Measurements from ENCODE around the gene JAGN1. TPM values are rescaled to one million over a fixed set of nuclear protein-coding genes. Genes with fewer than 3 reads are reported as not detected.

Gene JAGN1
- total and polyA plus RNA-seq, 2 of the 8 experiments (the other 6 are each of a cell fraction or from before 2014, with no cell fraction given), result 26.9 to 51.6 TPM

DNA sequence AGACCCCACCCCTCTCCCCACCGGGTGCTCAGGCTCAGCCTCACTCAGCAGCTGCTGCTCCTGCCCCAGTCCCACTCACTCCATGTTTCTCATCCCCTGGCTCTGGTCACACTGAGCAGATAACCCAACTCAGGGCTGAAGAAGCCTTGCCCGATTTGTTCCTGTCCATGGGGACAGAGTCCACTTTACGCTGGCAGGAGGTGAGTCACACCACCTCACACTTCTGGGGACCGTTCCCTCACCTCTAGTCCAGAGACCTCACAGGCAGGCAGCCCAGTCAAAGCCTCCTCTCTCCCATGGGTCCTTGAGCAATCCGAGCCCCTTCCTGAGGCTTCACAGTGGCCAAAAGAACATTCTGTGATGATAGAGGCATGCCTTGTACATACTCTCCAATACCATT lies 11.7 kb upstream of the JAGN1 start:
- H4K20me1 ChIP-seq (replicated peaks in 1 of 2; ENCODE audit: control insufficient read depth in 1 of 2, insufficient read depth in 2 of 2, low read length in 2 of 2), result no peaks in the 10 kb centered on the region
- ChIA-PET CTCF (ENCODE audit: partially characterized antibody) (interaction anchor here (0.5 to 1.7 kb wide), 3 partner anchors 14 to 50 kb away, joined by 3 to 4 read pairs (median 3); no protein-coding TSS in a partner anchor), POLR2A (ENCODE audit: partially characterized antibody) (interaction anchor here (1.3 kb wide), 1 partner anchor 13 kb away, joined by 3 read pairs; no protein-coding TSS in a partner anchor)
- no peaks in the 10 kb centered on the region for H3K79me1 ChIP-seq (ENCODE audit: low read depth, low read length)
- FAIRE-seq (no peak), DNase-seq (ENCODE audit: low read depth in 1 of 2, low spot score in 2 of 2) (no peak)
- H3K27me3 ChIP-seq (replicated peaks in 1 of 4; ENCODE audit: control insufficient read depth in 3 of 4, extremely low read depth in 1 of 4, insufficient read depth in 3 of 4, low read length in 3 of 4), result no peaks in the 10 kb centered on the region
- no peak overlapping the region for H4K91ac ChIP-seq (replicated peaks; ENCODE audit: insufficient read length, low read length)
- no peak overlapping the region for H3K4me3 ChIP-seq (ENCODE audit: extremely low read depth in 1 of 4, insufficient read depth in 2 of 4, low read depth in 3 of 4, low read length in 4 of 4)
- no peak overlapping the region for H3K4ac ChIP-seq (replicated peaks; ENCODE audit: insufficient read length, low read depth, low read length)
- no peaks in the 10 kb centered on the region for H3K9me3 ChIP-seq (ENCODE audit: insufficient read depth in 2 of 2, low read depth in 1 of 2, low read length in 1 of 2)
- no peak overlapping the region for H3K9ac ChIP-seq (replicated peaks in 1 of 4; ENCODE audit: extremely low read depth in 1 of 4, low read depth in 3 of 4, low read length in 3 of 4)
- no peak overlapping the region for H4K8ac ChIP-seq (ENCODE audit: extremely low read depth, insufficient read depth, low read length)
- H2BK20ac ChIP-seq (ENCODE audit: low read length), result no peak overlapping the region
- H3K14ac ChIP-seq (ENCODE audit: insufficient read length), result no peak overlapping the region
- H2AK5ac ChIP-seq (ENCODE audit: low read depth, low read length), result no peak overlapping the region
- no peak overlapping the region for H3K23ac ChIP-seq (ENCODE audit: insufficient read length)
- H3K23me2 ChIP-seq (ENCODE audit: low read depth, low read length), result no peaks in the 10 kb centered on the region
- no peak overlapping the region for H4K5ac ChIP-seq (ENCODE audit: insufficient read length, low read depth, low read length)
- no peak overlapping the region for H3K27ac ChIP-seq (ENCODE audit: low read depth, low read length)
- no peak overlapping the region for H3K18ac ChIP-seq (ENCODE audit: extremely low read depth, low read length)
- H2AFZ ChIP-seq (ENCODE audit: low read length), result no peak overlapping the region
- H2BK120ac ChIP-seq (replicated peaks; ENCODE audit: low read depth, low read length), result no peak overlapping the region
- no peaks in the 10 kb centered on the region for H3K79me2 ChIP-seq (ENCODE audit: control insufficient read depth in 1 of 2, insufficient read depth in 2 of 2, low read length in 2 of 2)
- no peak overlapping the region for H2BK15ac ChIP-seq (ENCODE audit: low read length)
- no peak overlapping the region for H2BK12ac ChIP-seq (ENCODE audit: low read depth, low read length)
- WGBS, 2 experiments (ENCODE audit: extremely low coverage in 1 of 2, insufficient coverage in 1 of 2, insufficient read length in 1 of 2, insufficient replicate concordance in 2 of 2, low coverage in 1 of 2, low lambda C conversion rate in 2 of 2, missing lambda C conversion rate in 1 of 2), result 92% methylated on average over 5 of the region's 5 CpGs; no CpG with 5 or more reads in 1 of the 2 experiments
- no peak overlapping the region for H3K56ac ChIP-seq (replicated peaks; ENCODE audit: insufficient read length, low read depth, low read length)
- H3K4me1 ChIP-seq (replicated peaks in 1 of 4; ENCODE audit: control insufficient read depth in 3 of 4, insufficient read depth in 4 of 4, low read length in 3 of 4), result no peaks in the 10 kb centered on the region; a peak in 1 of 7 replicates
- H2BK5ac ChIP-seq (ENCODE audit: low read depth, low read length), result no peak overlapping the region
- no peak overlapping the region for H3K4me2 ChIP-seq (ENCODE audit: insufficient read depth in 1 of 2, low read depth in 2 of 2, low read length in 2 of 2)
- H3K36me3 ChIP-seq (ENCODE audit: control insufficient read depth in 2 of 4, insufficient read depth in 4 of 4, low read length in 3 of 4), result no peaks in the 10 kb centered on the region
- TF ChIP-seq ATF3 (IDR thresholded peaks at IDR 0.05; ENCODE audit: insufficient read depth, low read depth, low read length) (no peak), SIRT6 (IDR thresholded peaks at IDR 0.05; ENCODE audit: low read length) (no peak), CEBPB (IDR thresholded peaks at IDR 0.05; ENCODE audit: low read depth, low read length) (no peak), ZNF274 (IDR thresholded peaks at IDR 0.05; ENCODE audit: borderline replicate concordance, extremely low read depth, low read length) (no peak), MAFK (IDR thresholded peaks at IDR 0.05; ENCODE audit: low read depth, low read length) (no peak), KDM5A (IDR thresholded peaks at IDR 0.05; ENCODE audit: low read length) (no peak), SAP30 (IDR thresholded peaks at IDR 0.05; ENCODE audit: insufficient read depth, insufficient replicate concordance, low read length) (no peak), EGR1 (IDR thresholded peaks at IDR 0.05; ENCODE audit: borderline replicate concordance, low read depth, low read length) (no peak), EZH2 (IDR thresholded peaks at IDR 0.05; ENCODE audit: low read depth, low read length, severe bottlenecking) (no peak), EP300 (IDR thresholded peaks at IDR 0.05; ENCODE audit: borderline replicate concordance in 1 of 2, low read depth in 2 of 2, low read length in 2 of 2) (no peak), CBX8 (IDR thresholded peaks at IDR 0.05; ENCODE audit: borderline replicate concordance, low read depth, low read length) (no peak)
- TF ChIP-seq, protein P1, sequence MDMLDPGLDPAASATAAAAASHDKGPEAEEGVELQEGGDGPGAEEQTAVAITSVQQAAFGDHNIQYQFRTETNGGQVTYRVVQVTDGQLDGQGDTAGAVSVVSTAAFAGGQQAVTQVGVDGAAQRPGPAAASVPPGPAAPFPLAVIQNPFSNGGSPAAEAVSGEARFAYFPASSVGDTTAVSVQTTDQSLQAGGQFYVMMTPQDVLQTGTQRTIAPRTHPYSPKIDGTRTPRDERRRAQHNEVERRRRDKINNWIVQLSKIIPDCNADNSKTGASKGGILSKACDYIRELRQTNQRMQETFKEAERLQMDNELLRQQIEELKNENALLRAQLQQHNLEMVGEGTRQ (IDR thresholded peaks at IDR 0.05; ENCODE audit: low read length), result no peak
